Fibroblast of mammary gland (primary cell): Measurements from ENCODE around the gene CTDNEP1.

Experiments
- DNase-seq: peaks from one replicate; pipeline ENCODE4 v3.0.0-alpha.2; 2010; ENCODE audit warnings: low read depth
- H3K4me3 ChIP-seq: 2 replicates; pipeline ENCODE4 v1.5.1; 2011; ENCODE audit warnings: low read depth, mild to moderate bottlenecking, low read length, moderate library complexity; ENCODE audit not compliant: control insufficient read depth
- TF ChIP-seq, protein P1 (sequence below): conservative IDR thresholded peaks from 2 replicates; pipeline ENCODE4 v1.5.1; 2011; ENCODE audit warnings: low read depth, low read length, inconsistent platforms; ENCODE audit not compliant: control insufficient read depth, insufficient read depth

Gene CTDNEP1

DNA sequence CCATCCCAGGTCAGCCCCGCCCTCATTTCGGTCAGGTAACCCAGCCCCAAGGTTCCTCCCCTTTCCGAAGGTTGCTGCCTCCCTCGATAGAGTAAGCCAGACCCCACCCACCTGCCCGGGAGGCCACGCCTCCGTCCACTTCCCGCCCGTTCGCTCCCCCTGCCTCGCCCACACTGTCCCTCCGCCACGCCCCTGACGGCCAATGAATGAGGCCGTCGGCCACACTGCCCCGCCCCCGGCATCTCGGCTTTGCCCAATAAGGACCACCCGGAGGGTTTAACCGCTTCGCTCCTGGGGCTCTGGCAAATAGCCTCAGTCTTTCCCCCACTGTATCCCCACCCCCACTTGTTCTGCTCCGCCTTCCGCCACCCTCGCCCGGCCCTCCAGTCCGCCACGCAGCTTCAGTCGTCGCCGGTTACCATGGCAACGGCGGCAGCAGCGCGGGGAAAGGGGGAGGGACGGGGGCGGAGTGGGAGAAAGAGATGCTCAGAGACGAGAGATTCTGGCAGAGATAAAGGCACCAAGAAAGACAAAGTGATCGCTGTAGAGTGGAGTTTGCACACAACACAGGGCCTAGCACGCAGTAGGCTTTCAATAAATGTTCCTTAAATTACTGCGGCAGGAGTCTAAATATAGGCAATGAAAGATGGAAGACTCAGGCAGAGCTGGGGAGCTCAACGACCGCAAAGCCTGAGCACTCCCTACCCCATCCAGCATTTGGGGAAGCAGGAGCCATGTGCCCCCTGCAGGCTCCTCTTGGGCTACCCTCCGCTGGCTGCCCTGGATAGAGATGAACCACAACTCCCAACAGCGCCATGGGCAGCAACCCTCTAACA, 37.0 kb downstream of the CTDNEP1 start:
- TF ChIP-seq, protein P1, sequence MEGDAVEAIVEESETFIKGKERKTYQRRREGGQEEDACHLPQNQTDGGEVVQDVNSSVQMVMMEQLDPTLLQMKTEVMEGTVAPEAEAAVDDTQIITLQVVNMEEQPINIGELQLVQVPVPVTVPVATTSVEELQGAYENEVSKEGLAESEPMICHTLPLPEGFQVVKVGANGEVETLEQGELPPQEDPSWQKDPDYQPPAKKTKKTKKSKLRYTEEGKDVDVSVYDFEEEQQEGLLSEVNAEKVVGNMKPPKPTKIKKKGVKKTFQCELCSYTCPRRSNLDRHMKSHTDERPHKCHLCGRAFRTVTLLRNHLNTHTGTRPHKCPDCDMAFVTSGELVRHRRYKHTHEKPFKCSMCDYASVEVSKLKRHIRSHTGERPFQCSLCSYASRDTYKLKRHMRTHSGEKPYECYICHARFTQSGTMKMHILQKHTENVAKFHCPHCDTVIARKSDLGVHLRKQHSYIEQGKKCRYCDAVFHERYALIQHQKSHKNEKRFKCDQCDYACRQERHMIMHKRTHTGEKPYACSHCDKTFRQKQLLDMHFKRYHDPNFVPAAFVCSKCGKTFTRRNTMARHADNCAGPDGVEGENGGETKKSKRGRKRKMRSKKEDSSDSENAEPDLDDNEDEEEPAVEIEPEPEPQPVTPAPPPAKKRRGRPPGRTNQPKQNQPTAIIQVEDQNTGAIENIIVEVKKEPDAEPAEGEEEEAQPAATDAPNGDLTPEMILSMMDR, result peak; percentile 55
- peak overlapping the region; percentile 43 for H3K4me3 ChIP-seq
- peak; percentile 94 for DNase-seq

- TF ChIP-seq, protein P1, result peak; percentile 46
- H3K4me3 ChIP-seq, result peak overlapping the region; percentile 43
- DNase-seq, result peak; percentile 80
Measured at GRCh38 chr17:7213895-7214299, 37.6 kb downstream of the CTDNEP1 start.

DNA sequence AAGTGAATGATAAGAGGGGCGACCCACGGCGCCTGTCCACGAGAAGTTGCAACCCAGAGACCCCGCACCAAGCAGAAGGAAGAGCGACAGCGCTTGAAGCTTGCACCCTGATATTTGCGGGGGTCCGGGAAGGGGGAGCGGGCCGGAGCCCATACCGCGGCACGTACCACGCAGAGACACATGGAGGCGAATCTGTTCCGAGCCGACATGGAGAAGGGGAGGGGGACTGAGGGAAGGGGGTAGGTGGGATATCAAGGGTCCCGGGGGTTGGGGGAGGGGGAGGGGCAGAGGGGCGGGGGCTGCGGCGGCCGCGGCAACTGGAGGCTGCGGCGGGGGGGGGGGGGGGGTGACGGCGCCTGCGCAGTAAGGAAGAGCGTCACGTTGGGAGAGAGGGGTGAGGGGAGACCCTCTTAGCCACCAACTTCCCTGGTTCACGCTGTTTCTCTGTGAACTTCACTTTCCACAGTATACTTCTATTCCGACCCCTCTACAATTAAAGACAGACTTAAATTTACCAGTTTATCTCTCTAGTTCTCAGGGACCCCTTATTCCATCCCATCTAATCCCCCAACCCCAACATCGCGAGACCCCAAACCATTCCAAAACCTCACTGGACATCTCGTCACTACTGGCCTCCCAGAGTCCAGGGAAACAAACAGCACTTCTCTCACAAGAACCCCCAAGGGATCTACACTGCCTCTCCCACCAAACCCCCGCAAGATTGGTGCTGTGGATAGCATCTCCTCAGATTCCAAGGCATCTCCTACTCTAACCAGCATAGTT, 39.9 kb downstream of the CTDNEP1 start:
- TF ChIP-seq, protein P1, result no peak
- peak overlapping the region; percentile 17 for H3K4me3 ChIP-seq
- no peak for DNase-seq

- TF ChIP-seq, protein P1, result no peak
- H3K4me3 ChIP-seq, result no peak overlapping the region
- no peak for DNase-seq
Measured at GRCh38 chr17:7208754-7209460, 42.6 kb downstream of the CTDNEP1 start.

DNA sequence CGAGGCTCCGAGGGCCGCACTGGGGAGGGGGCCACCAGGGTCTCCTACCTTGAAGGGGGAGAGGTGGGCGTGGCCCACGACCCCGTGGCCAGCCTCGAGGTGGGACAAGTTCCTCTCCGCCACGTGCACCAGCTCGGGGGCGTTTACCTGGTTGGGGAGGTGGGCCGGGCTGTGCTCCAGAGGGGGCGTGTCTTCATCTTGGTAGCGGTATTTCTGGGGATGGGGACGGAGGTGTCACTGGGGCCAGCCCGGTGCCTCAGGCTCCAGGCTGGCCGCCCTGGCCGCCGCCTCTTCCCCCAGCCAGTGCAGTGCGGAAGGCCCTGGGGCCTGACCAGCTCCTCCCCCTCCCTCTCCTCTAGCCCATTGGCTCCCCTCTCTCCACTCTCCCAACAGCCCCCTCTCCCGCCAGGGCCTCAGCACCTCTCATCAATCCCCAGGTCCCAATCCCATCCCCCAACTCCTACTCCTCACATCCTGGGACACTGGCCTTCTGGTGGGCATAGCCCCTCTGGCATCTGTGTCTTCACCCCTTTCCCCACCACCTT, 43.4 kb downstream of the CTDNEP1 start:
- no peak overlapping the region for H3K4me3 ChIP-seq
- TF ChIP-seq, protein P1, result no peak
- DNase-seq, result no peak
